Activated gamma-delta T cell treated with anti-CD3 and anti-CD28 coated beads, Interleukin-2, amount 50 U/mL, for 16 hours (primary cell): Measurements from ENCODE around the gene PCDH20.
"Not testable (repeated sequence)": the region's sequence is repeated elsewhere in the genome, so short reads cannot be mapped to it uniquely, and the experiment has no call there.

Source experiments
- DNase-seq: peaks from one replicate; pipeline ENCODE4 v3.0.0-alpha.2; 2020; ENCODE audit warnings: low read depth

PCDH20 gene, protein sequence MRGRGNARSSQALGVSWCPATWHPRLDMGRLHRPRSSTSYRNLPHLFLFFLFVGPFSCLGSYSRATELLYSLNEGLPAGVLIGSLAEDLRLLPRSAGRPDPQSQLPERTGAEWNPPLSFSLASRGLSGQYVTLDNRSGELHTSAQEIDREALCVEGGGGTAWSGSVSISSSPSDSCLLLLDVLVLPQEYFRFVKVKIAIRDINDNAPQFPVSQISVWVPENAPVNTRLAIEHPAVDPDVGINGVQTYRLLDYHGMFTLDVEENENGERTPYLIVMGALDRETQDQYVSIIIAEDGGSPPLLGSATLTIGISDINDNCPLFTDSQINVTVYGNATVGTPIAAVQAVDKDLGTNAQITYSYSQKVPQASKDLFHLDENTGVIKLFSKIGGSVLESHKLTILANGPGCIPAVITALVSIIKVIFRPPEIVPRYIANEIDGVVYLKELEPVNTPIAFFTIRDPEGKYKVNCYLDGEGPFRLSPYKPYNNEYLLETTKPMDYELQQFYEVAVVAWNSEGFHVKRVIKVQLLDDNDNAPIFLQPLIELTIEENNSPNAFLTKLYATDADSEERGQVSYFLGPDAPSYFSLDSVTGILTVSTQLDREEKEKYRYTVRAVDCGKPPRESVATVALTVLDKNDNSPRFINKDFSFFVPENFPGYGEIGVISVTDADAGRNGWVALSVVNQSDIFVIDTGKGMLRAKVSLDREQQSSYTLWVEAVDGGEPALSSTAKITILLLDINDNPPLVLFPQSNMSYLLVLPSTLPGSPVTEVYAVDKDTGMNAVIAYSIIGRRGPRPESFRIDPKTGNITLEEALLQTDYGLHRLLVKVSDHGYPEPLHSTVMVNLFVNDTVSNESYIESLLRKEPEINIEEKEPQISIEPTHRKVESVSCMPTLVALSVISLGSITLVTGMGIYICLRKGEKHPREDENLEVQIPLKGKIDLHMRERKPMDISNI

DNA sequence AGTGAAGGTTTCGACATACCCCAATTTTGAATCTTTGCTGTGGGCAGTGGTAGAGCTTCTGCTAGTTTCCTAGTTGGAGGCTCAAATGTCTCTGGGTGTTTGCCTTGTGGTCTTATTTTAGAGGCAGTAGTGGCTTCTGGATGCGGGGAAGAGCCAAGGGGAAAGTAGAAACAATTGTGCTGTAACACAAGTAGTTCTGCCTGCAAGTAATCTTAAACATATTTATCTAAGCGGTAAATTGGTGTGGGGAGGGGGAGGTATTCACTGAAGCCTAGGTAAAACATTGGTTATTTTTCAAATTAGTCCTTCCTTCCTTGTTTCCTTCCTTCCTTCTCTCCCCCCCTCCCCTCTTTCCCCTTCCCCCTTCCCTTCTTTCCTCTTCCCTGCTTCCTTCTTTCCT lies at the start of gene PCDH20:
Gene PCDH20 (minus strand): TSS at position 101 of the 400 bp plus-strand sequence. CDS start 691 bp downstream, outside the sequence.
- no peak for DNase-seq

DNA sequence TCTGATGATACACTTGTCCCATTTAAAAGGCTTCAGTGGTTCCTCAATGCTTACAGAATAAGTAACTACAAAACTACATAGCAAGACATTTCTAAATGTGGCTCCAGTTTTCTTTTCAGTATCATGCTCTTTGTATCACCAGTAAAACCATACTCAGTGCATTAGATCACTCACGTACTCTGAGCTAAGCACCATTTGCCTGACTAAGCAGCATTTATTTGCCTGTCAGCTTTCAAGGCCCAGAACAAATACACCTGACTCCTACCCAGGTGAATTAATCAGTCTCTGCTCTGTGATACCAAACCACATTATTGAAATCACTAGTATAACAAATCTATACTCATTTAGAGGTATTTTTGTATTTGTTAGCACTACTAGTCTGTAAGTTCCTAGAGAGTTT lies 47.4 kb upstream of the PCDH20 start:
- no peak for DNase-seq

DNA sequence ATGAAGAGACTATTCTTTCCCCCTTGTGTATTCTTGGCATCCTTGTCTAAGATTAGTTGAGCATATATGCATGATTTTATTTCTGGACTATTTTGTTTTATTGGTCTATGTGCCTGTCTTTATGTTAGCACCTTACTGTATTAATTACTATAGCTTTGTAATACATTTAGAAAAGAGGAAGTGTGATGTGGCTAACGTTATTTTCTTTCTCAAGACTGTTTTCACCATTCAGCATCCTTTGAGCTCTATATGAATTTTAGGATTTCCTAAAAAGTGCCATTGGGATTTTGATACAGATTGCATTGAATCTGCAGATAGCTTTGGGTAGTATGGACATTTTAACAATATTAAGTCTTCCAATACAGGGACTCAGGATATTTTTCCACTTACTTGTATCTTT lies 37.5 kb upstream of the PCDH20 start:
- DNase-seq: no peak

DNA sequence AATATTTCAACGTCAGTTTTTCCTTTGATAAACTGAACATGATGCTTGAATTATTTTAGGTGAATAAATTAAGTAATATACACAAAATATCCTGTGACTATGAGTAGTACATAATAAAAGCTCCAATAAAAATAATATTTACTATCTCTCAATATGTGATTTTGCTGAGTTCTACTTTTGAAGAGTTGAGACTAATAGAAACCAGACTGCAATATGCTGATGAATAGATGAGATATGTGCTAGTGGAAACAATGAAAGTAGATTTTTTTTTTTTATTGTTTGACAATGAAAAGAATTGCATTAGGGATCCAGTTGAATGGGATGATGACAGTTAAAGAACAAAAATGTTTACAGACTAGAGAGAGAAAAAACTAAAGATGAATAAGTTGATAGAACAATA lies 16.4 kb upstream of the PCDH20 start:
- DNase-seq: no peak

DNA sequence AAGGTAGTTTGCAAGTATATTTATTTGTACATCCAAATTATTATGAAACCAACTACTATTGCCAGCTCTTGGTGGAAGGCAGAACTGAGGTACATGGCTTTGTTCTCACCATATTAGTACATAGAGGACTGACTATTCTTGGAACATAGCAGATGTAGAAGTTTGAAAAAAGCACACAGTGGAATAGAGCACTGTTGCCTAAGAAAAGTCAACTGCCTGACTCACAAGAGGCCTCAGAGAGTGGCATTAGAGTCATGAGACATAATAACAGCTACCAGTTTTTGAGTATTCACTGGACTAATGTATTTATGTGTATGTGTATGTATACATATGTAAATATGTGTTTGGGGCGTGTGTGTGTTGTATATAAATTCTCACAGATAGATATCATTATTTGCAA lies 8.3 kb upstream of the PCDH20 start:
- no peak for DNase-seq

DNA sequence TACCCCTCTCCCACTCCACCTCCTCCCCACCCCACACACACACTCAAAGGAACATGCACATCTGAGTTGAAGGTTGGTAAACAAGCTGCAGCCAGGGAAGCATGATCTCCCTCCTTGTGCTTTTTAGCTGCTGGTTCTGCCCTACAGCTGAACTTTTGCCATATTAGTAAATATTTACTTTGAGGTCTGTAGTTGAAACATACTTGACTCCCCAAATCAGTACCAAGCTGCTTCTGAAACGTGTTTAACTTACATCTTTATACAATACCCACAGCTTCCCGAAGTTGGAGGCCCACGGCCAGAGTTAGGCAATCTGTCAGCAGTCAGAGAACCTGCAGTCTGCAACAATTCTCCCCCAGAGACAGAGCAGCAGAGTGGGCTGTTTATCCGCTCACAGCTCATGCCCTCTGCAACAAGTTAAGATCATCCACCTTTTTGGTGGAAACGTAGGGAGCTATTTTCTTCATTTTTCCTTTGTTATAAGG lies 1.5 kb upstream of the PCDH20 start:
- no peak for DNase-seq

DNA sequence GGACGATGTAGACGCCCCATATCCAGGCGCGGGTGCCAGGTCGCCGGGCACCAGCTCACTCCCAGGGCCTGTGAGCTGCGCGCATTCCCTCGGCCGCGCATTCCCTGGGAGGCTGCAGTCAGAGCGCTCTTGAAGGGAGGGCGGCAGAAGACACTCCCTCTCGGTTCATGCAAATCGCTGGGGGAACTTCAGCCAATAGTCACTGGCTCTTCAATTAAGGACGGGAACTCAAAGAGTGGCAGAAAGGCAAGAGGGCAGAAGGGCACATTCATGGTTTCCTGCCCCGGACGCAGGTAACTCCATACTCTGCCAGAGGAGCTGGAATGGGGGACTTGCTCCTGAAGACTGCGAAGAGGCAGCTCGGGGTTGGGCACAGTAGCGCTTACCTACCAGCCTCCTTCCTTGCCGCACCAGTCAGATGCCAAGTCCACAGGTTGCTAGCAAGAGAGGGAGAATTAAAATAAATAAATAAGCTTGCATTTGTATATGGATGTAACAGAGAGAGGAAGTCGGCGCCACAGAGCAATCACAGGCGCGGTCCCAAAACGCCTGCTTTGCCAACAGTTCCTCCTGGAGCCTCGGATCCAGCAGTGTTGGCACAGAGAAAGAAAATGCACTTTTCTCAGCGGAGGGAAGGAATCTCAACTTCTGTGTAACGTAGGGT lies 459 bp downstream of the PCDH20 start:
- DNase-seq: no peak

DNA sequence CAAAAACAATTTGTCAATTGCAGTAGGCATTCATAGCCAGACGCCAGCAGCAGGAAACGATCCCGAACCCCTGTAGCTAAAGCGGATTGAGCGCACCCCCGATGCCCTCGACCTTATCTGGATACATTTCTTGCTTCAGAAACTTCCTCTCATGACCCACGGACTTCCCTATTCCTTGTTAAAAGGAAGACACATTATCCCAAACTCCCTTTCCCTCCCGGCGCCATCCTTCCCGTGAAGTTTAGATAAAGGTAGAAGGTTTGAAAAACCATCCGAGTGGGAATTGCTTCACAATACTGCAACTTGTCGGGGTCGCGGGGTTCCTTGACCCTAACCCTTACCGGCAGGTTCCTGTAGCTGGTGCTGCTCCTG lies 977 bp downstream of the PCDH20 start:
- DNase-seq: no peak

DNA sequence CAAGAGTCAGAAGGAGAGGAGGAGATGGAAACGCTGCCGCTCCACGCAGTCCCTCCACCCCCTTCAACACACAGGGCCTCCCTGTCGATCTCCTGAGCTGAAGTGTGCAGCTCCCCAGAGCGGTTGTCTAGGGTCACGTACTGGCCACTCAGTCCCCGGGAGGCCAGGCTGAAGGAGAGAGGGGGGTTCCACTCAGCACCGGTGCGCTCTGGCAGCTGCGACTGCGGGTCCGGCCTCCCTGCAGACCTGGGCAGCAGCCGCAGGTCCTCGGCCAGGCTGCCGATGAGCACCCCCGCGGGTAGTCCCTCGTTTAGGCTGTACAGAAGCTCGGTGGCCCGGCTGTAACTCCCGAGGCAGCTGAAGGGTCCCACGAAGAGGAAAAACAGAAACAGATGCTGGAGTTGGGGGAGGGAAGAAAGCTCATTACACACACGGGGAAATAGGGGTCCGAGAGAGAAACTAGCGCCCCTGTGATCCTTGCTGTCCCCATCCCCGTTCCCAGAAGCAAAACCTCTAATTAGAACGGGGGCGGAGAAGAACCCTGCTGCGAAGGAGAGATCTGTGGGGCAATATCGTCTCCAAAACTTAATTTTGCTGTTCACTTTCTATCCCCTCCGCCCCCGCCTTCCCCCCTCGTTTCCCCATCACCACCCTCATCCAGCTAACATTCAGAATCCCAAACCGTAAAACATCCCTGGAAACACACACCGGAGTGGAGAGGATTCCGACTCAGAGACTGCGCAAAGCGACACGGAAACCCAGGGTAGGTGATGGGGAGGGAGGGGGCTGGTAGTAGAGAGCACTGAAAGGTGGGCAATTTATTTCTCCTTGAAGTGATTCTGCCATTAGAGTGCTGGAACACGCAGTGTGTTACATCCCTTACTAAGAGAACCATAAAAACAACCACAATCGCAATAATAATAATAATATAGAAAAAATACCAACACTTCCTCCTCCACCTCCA lies 1.8 kb downstream of the PCDH20 start:
- no peak for DNase-seq

DNA sequence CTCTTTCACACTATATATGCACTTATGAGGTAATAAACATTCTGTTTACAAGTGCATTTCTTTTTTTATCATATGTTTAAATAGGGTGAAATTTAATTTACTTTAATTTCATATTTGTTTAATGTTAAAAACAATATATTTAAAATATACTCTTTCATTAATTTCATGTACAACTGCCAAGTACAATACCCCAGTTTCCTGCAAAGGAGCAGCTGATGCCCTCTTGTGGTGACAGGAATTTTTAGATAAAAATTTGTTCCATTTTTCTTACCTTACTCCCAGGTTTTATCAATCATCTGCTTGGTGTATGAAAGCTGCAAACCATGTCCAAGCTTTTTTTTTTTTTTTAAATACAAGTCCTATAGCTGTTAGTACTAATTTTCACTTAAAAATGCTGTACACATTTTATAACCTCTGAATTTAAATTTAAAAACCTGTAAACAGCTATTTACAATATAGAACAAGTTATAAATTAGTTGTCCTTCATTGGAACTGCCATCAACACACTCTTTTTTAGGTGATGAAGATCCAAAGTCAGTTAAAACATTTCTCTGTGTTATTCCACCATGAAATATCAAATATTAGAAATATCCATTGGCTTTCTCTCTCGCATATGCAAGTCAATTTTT lies 4.9 kb downstream of the PCDH20 start:
- no peak for DNase-seq

DNA sequence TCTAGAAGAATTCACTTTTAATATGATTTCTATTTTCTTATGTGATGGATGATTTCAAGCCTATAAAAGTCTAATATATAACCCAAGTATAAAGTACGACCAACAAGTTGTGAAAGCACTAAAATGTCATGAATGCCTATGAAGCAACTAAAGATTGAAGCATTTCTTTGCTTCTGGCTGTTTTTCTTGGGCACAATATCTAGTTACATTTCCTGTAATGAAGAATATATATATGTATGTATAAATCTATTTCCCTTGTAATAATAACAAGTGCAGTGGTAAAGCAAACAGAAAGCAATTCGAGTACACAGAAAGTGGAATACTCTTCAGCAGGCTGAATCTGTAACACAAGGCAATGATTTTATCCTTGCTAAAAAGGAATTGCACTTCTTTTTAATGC lies 5.4 kb downstream of the PCDH20 start:
- no peak for DNase-seq

DNA sequence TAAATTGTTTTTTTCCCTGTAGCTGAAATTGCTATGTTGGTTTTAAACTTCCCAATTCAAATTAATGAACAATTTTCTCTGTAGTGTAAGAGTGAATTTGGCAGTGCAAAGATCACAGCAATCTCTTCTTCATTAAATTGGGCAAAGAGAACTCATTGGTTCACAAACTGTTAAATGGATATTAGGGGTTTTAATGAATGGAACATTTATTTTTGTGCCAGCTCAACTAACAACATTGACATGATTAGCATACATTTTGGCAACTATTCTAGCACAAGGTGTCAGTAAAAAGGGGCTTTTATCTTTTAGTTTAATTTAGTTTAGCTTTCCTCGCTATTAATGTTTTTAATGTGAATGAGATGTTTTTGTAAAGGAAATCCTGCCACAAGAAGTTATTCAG lies 7.1 kb downstream of the PCDH20 start:
- DNase-seq: no peak

DNA sequence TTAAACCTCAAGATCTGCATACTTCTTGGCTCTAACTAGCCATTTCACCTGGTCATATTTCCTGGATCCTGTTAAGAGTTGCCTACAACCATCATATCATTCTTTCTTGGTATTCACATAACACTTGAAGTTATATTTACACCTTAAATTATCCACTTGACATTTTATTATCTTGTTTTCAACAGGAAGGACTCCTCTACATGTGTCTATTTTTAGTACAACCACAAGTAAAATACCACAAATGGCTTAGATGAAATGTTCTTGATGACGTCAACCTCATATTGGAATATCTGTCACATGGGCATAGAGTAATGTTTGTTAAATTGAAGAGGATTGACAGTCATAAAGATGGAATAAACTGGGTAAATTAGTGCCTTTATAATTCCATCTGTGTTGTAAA lies 9.4 kb downstream of the PCDH20 start:
- no peak for DNase-seq

DNA sequence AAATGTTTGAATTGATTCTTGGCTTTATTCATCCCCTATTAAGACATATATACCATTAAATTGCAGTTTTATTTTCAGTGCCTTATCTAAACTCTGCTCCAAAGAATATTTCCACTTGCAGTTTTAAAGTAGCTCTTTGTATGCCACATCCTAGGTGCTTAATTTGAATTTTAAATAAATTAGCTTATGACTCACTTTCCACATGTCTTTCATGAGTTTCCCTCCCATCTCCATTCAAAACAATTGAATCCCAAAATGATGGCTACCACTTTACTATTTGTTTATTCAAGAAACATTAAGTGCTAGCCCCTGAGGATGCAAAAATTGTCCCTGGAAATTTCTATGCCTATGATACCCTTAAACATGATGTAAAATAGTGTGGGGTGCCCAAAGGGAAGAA lies 19.5 kb downstream of the PCDH20 start:
- DNase-seq: no peak

DNA sequence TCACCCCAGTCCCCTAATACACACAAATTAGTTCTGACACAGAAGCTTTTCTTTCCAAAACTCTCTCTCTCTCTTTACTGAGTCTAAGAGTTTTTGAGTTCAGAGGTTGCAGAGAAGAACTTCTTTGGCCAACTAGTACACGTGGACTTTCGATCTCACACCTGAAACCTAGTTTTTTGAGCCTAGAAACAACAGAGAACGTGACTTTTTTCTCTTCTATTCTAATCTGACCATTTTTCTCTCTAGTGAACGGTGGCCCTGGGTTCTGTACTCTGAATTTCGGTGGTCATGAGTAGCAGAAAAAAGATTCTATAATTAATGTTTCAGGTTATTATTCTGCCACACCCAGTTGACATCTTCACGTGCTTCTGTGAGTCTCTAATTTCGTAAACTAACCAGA lies 24.2 kb downstream of the PCDH20 start:
- DNase-seq: no peak

DNA sequence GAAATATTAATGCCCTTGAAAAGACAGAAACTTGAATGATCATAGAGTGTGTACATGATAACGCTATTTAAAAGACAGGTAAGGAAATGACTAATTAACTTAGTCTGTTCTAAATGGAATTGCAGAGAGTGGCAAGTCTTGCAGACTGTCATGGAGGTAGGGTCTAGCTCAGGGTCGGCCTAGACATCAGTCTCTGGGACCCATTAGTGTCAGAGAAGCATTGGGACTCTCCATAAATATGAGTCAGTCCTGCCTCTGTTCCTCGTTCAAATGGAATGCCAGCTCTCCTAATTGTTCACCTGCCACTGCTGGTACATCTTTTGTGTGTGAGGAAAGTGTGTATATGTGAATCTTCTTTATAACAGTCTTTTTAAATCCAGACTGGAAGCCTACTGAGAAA lies 28.0 kb downstream of the PCDH20 start:
- DNase-seq: no peak

DNA sequence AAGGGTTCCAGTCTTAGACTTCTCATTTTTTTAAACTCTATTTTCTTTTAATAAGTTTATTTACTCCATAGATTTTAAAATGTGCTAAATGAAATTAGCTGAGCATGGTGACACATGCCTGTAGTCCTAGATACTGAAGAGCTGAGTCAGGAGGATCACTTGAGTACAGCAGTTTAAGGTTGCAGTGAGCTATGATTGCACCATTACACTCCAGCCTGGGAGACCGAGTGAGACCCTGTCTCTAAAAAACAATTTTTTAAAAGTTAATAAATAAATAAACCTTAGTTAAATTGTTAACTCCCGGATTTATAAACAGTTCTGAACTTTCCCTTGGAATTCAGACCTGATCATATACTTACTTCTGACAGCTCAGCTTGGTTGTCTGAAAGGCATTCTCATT lies 32.5 kb downstream of the PCDH20 start:
- no peak for DNase-seq

DNA sequence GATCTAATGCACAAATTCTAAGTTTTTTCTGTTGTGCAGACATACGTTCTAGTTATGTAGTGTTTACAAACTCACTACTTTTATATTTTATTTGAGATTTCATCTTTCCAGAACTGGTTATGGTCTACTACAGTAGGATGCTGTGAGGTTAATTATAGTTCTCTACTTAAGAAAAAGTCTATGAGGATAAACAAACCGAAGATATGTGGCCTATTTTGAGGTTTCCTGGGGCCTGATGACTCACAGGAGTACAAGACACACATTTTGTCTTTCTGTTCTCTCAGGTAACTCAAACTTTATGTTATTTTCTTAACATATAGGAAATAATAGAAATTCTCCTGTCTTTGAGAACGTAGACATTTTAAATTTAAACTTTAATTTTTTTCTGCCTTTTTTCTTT lies 45.1 kb downstream of the PCDH20 start:
- DNase-seq: no peak

DNA sequence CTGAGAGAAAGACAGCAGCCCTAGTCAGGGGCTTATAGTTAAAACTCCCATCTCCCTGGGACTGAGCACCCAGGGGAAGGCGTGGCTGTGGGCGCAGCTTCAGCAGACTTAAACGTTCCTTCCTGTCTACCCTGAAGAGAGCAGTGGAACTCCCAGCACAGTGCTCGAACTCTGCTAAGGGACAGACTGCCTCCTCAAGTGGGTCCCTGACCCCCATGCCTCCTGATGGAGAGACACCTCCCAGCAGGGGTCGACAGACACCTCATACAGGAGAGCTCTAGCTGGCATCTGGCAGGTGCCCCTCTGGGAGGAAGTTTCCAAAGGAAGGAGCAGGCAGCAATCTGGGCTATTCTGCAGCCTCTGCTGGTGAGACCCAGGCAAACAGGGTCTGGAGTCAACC lies 51.0 kb downstream of the PCDH20 start:
- DNase-seq: not testable (repeated sequence)

DNA sequence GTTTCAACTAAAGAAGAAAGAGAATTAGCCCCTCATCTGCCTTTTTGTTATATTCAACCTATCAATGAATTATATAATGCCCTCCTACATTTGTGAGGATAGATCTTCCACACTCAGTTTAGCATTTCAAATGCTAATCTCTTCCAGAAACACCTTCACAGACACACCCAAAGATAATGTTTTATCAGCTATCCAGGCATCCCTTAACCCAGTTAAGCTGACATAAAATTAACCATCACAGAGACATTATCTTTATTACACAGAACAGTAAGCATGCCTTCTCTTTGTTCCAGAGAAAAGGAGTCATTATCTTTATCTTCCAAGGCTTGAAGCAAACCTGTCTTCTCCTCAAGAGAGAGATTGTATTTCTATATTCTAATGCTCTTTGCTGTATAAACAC lies 53.1 kb downstream of the PCDH20 start:
- no peak for DNase-seq
